H9 (cell line): ENCODE data around the gene TANK. TPM values are rescaled to one million over a fixed set of nuclear protein-coding genes. Genes with fewer than 3 reads are reported as not detected.

Source experiments
- DNase-seq: peaks from one replicate; pipeline ENCODE4 v3.0.0-alpha.2; 2017
- H2AFZ ChIP-seq: one replicate; pipeline ENCODE4 v1.6.1; 2013; ENCODE audit warnings: mild to moderate bottlenecking, low read length, control low read depth, moderate library complexity
- H2AK5ac ChIP-seq: 2 replicates; pipeline ENCODE4 v1.6.1; 2013; ENCODE audit warnings: low read length, control low read depth, mixed read lengths; ENCODE audit not compliant: insufficient read length
- H2BK120ac ChIP-seq: one replicate; pipeline ENCODE4 v1.6.1; 2013; ENCODE audit warnings: low read depth, mild to moderate bottlenecking, low read length, control low read depth, inconsistent platforms; ENCODE audit not compliant: poor library complexity, severe bottlenecking
- H2BK12ac ChIP-seq: 2 replicates; pipeline ENCODE4 v1.6.1; 2013; ENCODE audit warnings: low read length, control low read depth, mixed read lengths, low read depth; ENCODE audit not compliant: insufficient read length
- H2BK15ac ChIP-seq: 2 replicates; pipeline ENCODE4 v1.6.1; 2013; ENCODE audit warnings: low read depth, low read length, control low read depth
- H2BK20ac ChIP-seq: one replicate; pipeline ENCODE4 v1.6.1; 2013; ENCODE audit warnings: low read depth, mild to moderate bottlenecking, low read length, control low read depth, inconsistent platforms; ENCODE audit not compliant: poor library complexity, severe bottlenecking
- H2BK5ac ChIP-seq: 2 replicates; pipeline ENCODE4 v1.6.1; 2013; ENCODE audit warnings: low read length, control low read depth, mixed read lengths; ENCODE audit not compliant: insufficient read length
- H3K14ac ChIP-seq: 2 replicates; pipeline ENCODE4 v1.6.1; 2013; ENCODE audit warnings: low read length, control low read depth; ENCODE audit not compliant: insufficient read depth
- H3K18ac ChIP-seq: 2 replicates; pipeline ENCODE4 v1.6.1; 2013; ENCODE audit warnings: low read depth, mild to moderate bottlenecking, mixed read lengths, low read length, control low read depth; ENCODE audit not compliant: insufficient read length
- H3K23ac ChIP-seq: 2 replicates; pipeline ENCODE4 v1.6.1; 2013; ENCODE audit warnings: low read length, control low read depth, mixed read lengths, low read depth; ENCODE audit not compliant: insufficient read length
- H3K23me2 ChIP-seq: 2 replicates; pipeline ENCODE4 v1.6.1; 2013; ENCODE audit warnings: low read depth, mild to moderate bottlenecking, mixed read lengths, low read length, control low read depth; ENCODE audit not compliant: insufficient read length, poor library complexity, severe bottlenecking
- H3K27ac ChIP-seq: 2 replicates; pipeline ENCODE4 v1.5.1; 2013; ENCODE audit warnings: low read length, control low read depth, mixed read lengths, low read depth; ENCODE audit not compliant: insufficient read length
- H3K27me3 ChIP-seq: 2 replicates; pipeline ENCODE4 v1.6.1; 2013; ENCODE audit warnings: low read length, control low read depth, inconsistent platforms; ENCODE audit not compliant: insufficient read depth
- H3K4ac ChIP-seq: 2 replicates; pipeline ENCODE4 v1.6.1; 2013; ENCODE audit warnings: low read depth, mild to moderate bottlenecking, control low read depth, inconsistent platforms, low read length, moderate library complexity
- H3K4me1 ChIP-seq: 2 replicates; pipeline ENCODE4 v1.6.1; 2013; ENCODE audit warnings: low read length, control low read depth, inconsistent platforms; ENCODE audit not compliant: insufficient read depth
- H3K4me2 ChIP-seq: 2 replicates; pipeline ENCODE4 v1.6.1; 2013; ENCODE audit warnings: low read length, control low read depth, mixed read lengths; ENCODE audit not compliant: insufficient read length, insufficient read depth
- H3K56ac ChIP-seq: 2 replicates; pipeline ENCODE4 v1.6.1; 2013; ENCODE audit warnings: low read depth, mild to moderate bottlenecking, mixed read lengths, low read length, control low read depth; ENCODE audit not compliant: insufficient read length
- H3K79me1 ChIP-seq: 2 replicates; pipeline ENCODE4 v1.6.1; 2013; ENCODE audit warnings: low read depth, mild to moderate bottlenecking, moderate library complexity, low read length, control low read depth, inconsistent platforms; ENCODE audit not compliant: insufficient read depth, poor library complexity, severe bottlenecking
- H3K79me2 ChIP-seq: 2 replicates; pipeline ENCODE4 v1.6.1; 2013; ENCODE audit warnings: low read length, control low read depth, inconsistent platforms; ENCODE audit not compliant: insufficient read depth
- H3K9ac ChIP-seq: 2 replicates; pipeline ENCODE4 v1.6.1; 2013; ENCODE audit warnings: low read length, control low read depth, mixed read lengths; ENCODE audit not compliant: insufficient read length; ENCODE audit errors: extremely low read depth
- H3K9me3 ChIP-seq: one replicate; pipeline ENCODE4 v1.6.1; 2013; ENCODE audit warnings: low read depth, low read length, inconsistent platforms; ENCODE audit not compliant: control insufficient read depth
- H3T11ph ChIP-seq: one replicate; pipeline ENCODE4 v1.6.1; 2013; ENCODE audit warnings: mild to moderate bottlenecking, low read length, control low read depth, inconsistent platforms
- H4K20me1 ChIP-seq: one replicate; pipeline ENCODE4 v1.6.1; 2013; ENCODE audit not compliant: control insufficient read depth, insufficient read length, insufficient read depth
- H4K5ac ChIP-seq: 2 replicates; pipeline ENCODE4 v1.6.1; 2013; ENCODE audit warnings: low read depth, mild to moderate bottlenecking, mixed read lengths, low read length, control low read depth; ENCODE audit not compliant: insufficient read length
- H4K8ac ChIP-seq: replicated peaks from 2 replicates; pipeline ENCODE4 v1.6.1; 2013; ENCODE audit warnings: low read length, control low read depth, mixed read lengths, low read depth; ENCODE audit not compliant: insufficient read length
- H4K91ac ChIP-seq: 2 replicates; pipeline ENCODE4 v1.6.1; 2013; ENCODE audit warnings: low read depth, mild to moderate bottlenecking, moderate library complexity, mixed read lengths, low read length, control low read depth; ENCODE audit not compliant: insufficient read length
- H3K27ac Mint-ChIP-seq, 3 experiments: 2 replicates in 2 of 3; 3 replicates in 1 of 3; pipeline ENCODE4 v1.8.0; 2020 to 2021; ENCODE audit warnings: mixed read lengths in 3 of 3, mild to moderate bottlenecking in 1 of 3, moderate library complexity in 1 of 3
- H3K27me3 Mint-ChIP-seq: 2 replicates; pipeline ENCODE4 v1.8.0; 2021; ENCODE audit warnings: low read depth, mild to moderate bottlenecking, moderate library complexity, mixed read lengths
- H3K36me3 Mint-ChIP-seq, 3 experiments: 2 replicates in 2 of 3; 3 replicates in 1 of 3; pipeline ENCODE4 v1.8.0; 2020 to 2021; ENCODE audit warnings: low read depth in 3 of 3, mixed read lengths in 3 of 3; ENCODE audit not compliant: insufficient read depth in 1 of 3
- H3K4me1 Mint-ChIP-seq, 2 experiments: 2 replicates each; pipeline ENCODE4 v1.8.0; 2020; ENCODE audit warnings: mixed read lengths in 2 of 2
- H3K4me3 Mint-ChIP-seq, 2 experiments: 2 replicates in 1 of 2; 3 replicates in 1 of 2; pipeline ENCODE4 v1.8.0; 2020 to 2021; ENCODE audit warnings: mild to moderate bottlenecking in 2 of 2, mixed read lengths in 2 of 2, moderate library complexity in 1 of 2
- H3K9me3 Mint-ChIP-seq, 2 experiments: 2 replicates in 1 of 2; 3 replicates in 1 of 2; pipeline ENCODE4 v1.8.0; 2020; ENCODE audit warnings: mild to moderate bottlenecking in 2 of 2, mixed read lengths in 2 of 2, moderate library complexity in 1 of 2
- CTCF ChIP-seq: fragments of 200-600 bp; sonication (generic); conservative IDR thresholded peaks from 3 replicates; pipeline ENCODE4 v1.8.0; 2021; ENCODE audit warnings: antibody characterized with exemption, mild to moderate bottlenecking
- WGBS: extraction: QIAGEN DNeasy Blood & Tissue Kit; methylation state at CpG from one replicate; pipeline ENCODE4 v1.1.7; 2013; ENCODE audit warnings: missing lambda C conversion rate, low lambda C conversion rate, mixed read lengths; ENCODE audit not compliant: insufficient read length; ENCODE audit errors: extremely low coverage; 5-methylcytosine and 5-hydroxymethylcytosine counted together
- total RNA-seq: library from RNA; stranded (reverse); gene quantifications from 2 replicates; pipeline ENCODE4 v1.2.1, GENCODE V29; 2021

TANK gene
- total RNA-seq, 1 experiment from 2014 or later: 23.9 TPM

GRCh38 chr2:161139098-161139987 is 20.9 kb upstream of the TANK start:
- H3K36me3 Mint-ChIP-seq: no peaks in the 10 kb centered on the region
- H3K23me2 ChIP-seq: no peaks in the 10 kb centered on the region
- H2BK15ac ChIP-seq: no peak overlapping the region
- 100% methylated on average over 1 of the region's 3 CpGs for WGBS
- H3K4ac ChIP-seq: no peak overlapping the region
- H2BK20ac ChIP-seq: no peak overlapping the region
- DNase-seq: no peak
- TF ChIP-seq CTCF: no peak
- peaks cover 0 to 6% of the 10 kb centered on the region in 2 experiments; a peak in 4 of 5 replicates for H3K9me3 Mint-ChIP-seq
- no peak overlapping the region for H2AK5ac ChIP-seq
- H2BK12ac ChIP-seq: no peak overlapping the region
- H3K4me1 ChIP-seq: no peaks in the 10 kb centered on the region
- no peak overlapping the region for H2BK5ac ChIP-seq
- no peak overlapping the region for H3K4me2 ChIP-seq
- H3K27ac Mint-ChIP-seq: no peak overlapping the region; a peak in 1 of 7 replicates
- H4K5ac ChIP-seq: no peak overlapping the region
- H3K23ac ChIP-seq: no peak overlapping the region
- no peak overlapping the region for H2AFZ ChIP-seq
- no peak overlapping the region for H3K27ac ChIP-seq
- H3K79me2 ChIP-seq: no peaks in the 10 kb centered on the region
- H4K20me1 ChIP-seq: no peaks in the 10 kb centered on the region
- no peak overlapping the region for H3K4me3 Mint-ChIP-seq
- no peak overlapping the region for H4K8ac ChIP-seq
- peaks cover 19 to 20% of the 10 kb centered on the region in 2 experiments for H3K4me1 Mint-ChIP-seq
- no peak overlapping the region for H3K18ac ChIP-seq
- no peak overlapping the region for H3T11ph ChIP-seq
- H3K9me3 ChIP-seq: no peaks in the 10 kb centered on the region
- no peak overlapping the region for H3K9ac ChIP-seq
- H3K27me3 Mint-ChIP-seq: peaks cover 1% of the 10 kb centered on the region; the same call in 1 of the 2 replicates
- no peaks in the 10 kb centered on the region for H3K27me3 ChIP-seq
- H2BK120ac ChIP-seq: no peak overlapping the region
- H3K14ac ChIP-seq: no peak overlapping the region
- H3K79me1 ChIP-seq: no peaks in the 10 kb centered on the region
- no peak overlapping the region for H4K91ac ChIP-seq
- no peak overlapping the region for H3K56ac ChIP-seq
